ENCODE data around the gene ISLR2. TPM values are rescaled to one million over a fixed set of nuclear protein-coding genes. Genes with fewer than 3 reads are reported as not detected.

Gene ISLR2
- total and polyA plus RNA-seq, 2 donors from 2014 or later, result 0.13 to 1.1 TPM

GRCh38 chr15:74174219-74174957, 44.0 kb downstream of the ISLR2 start:
- H3K9ac ChIP-seq (ENCODE audit: low read length in 3 of 3), result peak overlapping the region in 1 of 3 donors; percentile 7
- DNase-seq (peak; percentile 53 to 84 (median 81)), FAIRE-seq (no peak)
- peaks cover 3 to 31% (median 10%) of the 10 kb centered on the region in 3 donors for H3K4me1 ChIP-seq (ENCODE audit: control insufficient read depth in 2 of 3, insufficient read depth in 2 of 3, low read depth in 1 of 3, low read length in 3 of 3)
- intact Hi-C loops (cut with DNase I), result no loop called here
- no peaks in the 10 kb centered on the region for H3K36me3 ChIP-seq (ENCODE audit: control insufficient read depth in 2 of 3, insufficient read depth in 3 of 3, low read length in 3 of 3)
- H3K27ac ChIP-seq (ENCODE audit: low read depth in 2 of 2, low read length in 2 of 2), result peak overlapping the region in 1 of 2 donors; percentile 23
- H3K4me3 ChIP-seq (ENCODE audit: low read length in 3 of 3), result peak overlapping the region in 2 of 3 donors; percentile 21 to 30
- no peak for TF ChIP-seq CTCF (IDR thresholded peaks at IDR 0.05; ENCODE audit: borderline replicate concordance, extremely low read depth, insufficient read depth)
- H3K9me3 ChIP-seq (ENCODE audit: control insufficient read depth in 2 of 3, insufficient read depth in 1 of 3, low read length in 3 of 3), result no peaks in the 10 kb centered on the region
- no peaks in the 10 kb centered on the region for H3K27me3 ChIP-seq (ENCODE audit: control insufficient read depth, insufficient read depth, low read length)

- H3K9me3 ChIP-seq (ENCODE audit: control insufficient read depth in 2 of 3, insufficient read depth in 1 of 3, low read length in 3 of 3), result no peaks in the 10 kb centered on the region
- no peaks in the 10 kb centered on the region for H3K27me3 ChIP-seq (ENCODE audit: control insufficient read depth, insufficient read depth, low read length)
- intact Hi-C loops (cut with DNase I), result no loop called here
- DNase-seq, result peak in 1 of 5 donors; percentile 72
- H3K27ac ChIP-seq (ENCODE audit: low read depth in 2 of 2, low read length in 2 of 2), result no peak overlapping the region
- no peaks in the 10 kb centered on the region for H3K36me3 ChIP-seq (ENCODE audit: control insufficient read depth in 2 of 3, insufficient read depth in 3 of 3, low read length in 3 of 3)
- peak overlapping the region in 1 of 3 donors; percentile 21 for H3K4me3 ChIP-seq (ENCODE audit: low read length in 3 of 3)
- peak overlapping the region in 1 of 3 donors; percentile 7 for H3K9ac ChIP-seq (ENCODE audit: low read length in 3 of 3)
- TF ChIP-seq CTCF (IDR thresholded peaks at IDR 0.05; ENCODE audit: borderline replicate concordance, extremely low read depth, insufficient read depth), result no peak
- no peak for FAIRE-seq
- peaks cover 3 to 33% (median 10%) of the 10 kb centered on the region in 3 donors for H3K4me1 ChIP-seq (ENCODE audit: control insufficient read depth in 2 of 3, insufficient read depth in 2 of 3, low read depth in 1 of 3, low read length in 3 of 3)
Observed at GRCh38 chr15:74174958-74175253, 44.5 kb downstream of the ISLR2 start.

GRCh38 chr15:74175271-74176191, 45.1 kb downstream of the ISLR2 start:
- intact Hi-C loops (cut with DNase I), result no loop called here
- no peak overlapping the region for H3K27ac ChIP-seq (ENCODE audit: low read depth in 2 of 2, low read length in 2 of 2)
- peak in 1 of 5 donors; percentile 62 for DNase-seq
- no peak overlapping the region for H3K4me3 ChIP-seq (ENCODE audit: low read length in 3 of 3)
- no peak for TF ChIP-seq CTCF (IDR thresholded peaks at IDR 0.05; ENCODE audit: borderline replicate concordance, extremely low read depth, insufficient read depth)
- H3K36me3 ChIP-seq (ENCODE audit: control insufficient read depth in 2 of 3, insufficient read depth in 3 of 3, low read length in 3 of 3), result no peaks in the 10 kb centered on the region
- no peak for FAIRE-seq
- peaks cover 3 to 39% (median 10%) of the 10 kb centered on the region in 3 donors for H3K4me1 ChIP-seq (ENCODE audit: control insufficient read depth in 2 of 3, insufficient read depth in 2 of 3, low read depth in 1 of 3, low read length in 3 of 3)
- H3K27me3 ChIP-seq (ENCODE audit: control insufficient read depth, insufficient read depth, low read length), result no peaks in the 10 kb centered on the region
- no peaks in the 10 kb centered on the region for H3K9me3 ChIP-seq (ENCODE audit: control insufficient read depth in 2 of 3, insufficient read depth in 1 of 3, low read length in 3 of 3)
- H3K9ac ChIP-seq (ENCODE audit: low read length in 3 of 3), result no peak overlapping the region
